T-helper 22 cell (primary cell): ENCODE data around the gene STIM1.
"Not testable (repeated sequence)": the region's sequence is repeated elsewhere in the genome, so short reads cannot be mapped to it uniquely, and the experiment has no call there.

Source experiments
- DNase-seq: peaks from one replicate; pipeline ENCODE4 v3.0.0-alpha.2; 2020; ENCODE audit warnings: low read depth

The STIM1 gene

DNA sequence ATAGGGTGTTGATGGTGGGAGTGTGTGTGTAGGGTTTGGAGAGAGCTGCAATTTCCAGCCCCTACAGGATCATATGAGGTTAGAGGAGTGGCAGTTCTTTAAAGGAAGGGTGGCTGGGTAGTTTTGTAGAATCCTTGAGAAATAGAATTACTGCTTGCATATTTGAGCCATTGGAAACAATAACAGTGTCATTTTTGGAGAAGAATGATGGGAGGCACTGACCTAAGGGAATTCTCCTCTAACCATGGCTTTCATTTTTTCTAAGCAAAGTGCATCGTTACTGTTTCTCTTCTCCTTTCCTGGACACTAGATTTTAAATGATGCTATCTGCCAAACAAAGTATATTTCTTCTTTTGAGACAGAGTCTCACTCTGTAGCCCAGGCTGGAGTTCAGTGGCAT lies 172.3 kb downstream of the STIM1 start:
- DNase-seq: no peak

DNA sequence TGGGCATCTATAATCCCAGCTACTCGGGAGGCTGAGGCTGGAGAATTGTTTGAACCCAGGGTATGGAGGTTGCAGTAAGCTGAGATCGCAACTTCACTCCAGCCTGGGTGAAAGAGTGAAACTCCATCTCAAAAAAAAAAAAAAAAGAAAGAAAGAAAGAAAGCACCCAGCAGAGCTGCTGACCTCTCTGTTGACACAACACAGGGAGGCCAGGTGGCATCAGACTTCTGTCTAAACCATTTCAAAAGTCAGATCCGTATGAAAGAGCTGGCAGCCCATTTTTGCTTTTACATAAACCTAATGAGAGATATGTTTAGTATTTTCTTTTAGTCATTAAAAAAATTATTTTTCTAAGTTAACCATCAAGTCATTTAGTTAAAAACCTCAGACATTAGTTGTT lies 174.7 kb downstream of the STIM1 start:
- no peak for DNase-seq

DNA sequence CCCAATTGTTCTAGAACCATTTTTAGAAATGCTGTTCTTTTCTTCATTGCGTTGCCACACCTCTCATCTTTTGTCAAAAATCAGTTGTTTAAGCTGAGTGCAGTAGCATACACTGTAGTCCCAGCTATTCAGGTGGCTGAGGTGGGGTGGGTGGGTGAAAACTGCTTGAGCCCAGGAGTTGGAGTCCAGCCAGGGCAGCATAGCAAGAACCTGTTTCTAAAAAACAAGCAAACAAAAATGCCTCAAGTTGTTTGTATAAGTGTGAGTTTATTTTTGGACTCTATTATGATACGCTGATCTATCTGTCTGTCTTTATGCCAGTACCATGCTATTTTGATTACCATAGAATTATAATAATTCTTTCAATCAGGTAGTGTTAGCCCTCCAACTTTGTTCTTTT lies 176.6 kb downstream of the STIM1 start:
- DNase-seq: no peak

DNA sequence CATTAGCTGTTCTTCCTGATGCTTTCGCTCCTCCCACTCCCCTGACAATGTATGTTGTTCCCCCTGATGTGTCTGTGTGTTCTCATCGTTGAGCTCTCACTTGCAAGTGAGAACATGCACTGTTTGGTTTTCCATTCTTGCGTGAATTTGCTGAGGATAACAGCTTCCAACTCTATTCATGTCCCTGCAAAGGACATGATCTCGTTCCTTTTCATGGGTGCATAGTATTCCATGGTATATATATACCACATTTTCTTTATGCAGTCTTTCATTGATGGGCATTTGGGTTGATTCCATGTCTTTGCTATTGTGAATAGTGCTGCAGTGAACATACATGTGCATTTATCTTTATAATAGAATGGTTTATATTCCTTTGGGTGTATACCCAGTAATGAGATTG lies 180.5 kb downstream of the STIM1 start:
- no peak for DNase-seq

DNA sequence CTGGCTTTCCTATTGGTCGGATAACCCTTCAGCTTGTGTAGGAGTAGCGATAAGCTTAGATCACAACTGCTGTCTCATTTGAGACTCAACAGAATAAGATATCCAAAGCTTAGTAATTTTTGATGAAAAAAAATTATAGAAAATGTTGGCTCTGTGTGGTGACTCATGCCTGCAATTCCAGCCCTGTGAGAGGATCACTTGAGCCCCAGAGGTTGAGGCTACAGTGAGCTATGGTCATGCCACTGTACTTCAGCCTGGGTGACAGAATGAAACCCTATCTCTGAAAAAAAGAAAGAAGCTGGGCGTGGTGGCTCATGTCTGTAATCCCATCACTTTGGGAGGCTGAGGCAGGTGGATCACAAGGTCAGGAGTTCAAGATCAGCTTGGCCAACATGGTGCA lies 183.5 kb downstream of the STIM1 start:
- no peak for DNase-seq

DNA sequence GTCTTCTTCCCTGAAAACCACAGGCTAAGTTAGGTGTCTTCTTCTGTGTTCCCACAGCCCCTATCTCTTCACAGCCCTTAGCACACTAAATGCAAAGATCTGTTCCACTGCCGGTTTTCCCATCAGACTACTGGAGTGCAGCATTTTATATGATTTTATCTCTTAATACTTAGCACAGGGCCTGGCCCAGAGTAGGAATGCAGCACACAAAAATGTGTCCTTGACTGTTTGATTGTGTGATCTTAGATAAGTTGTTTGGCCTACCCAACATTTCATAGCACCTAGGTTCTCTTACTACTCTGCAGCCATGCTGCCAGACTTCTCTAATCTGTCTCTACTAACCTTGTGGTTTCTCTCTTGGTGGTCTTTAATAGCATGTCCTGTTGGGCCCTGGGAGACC lies 185.0 kb downstream of the STIM1 start:
- no peak for DNase-seq

DNA sequence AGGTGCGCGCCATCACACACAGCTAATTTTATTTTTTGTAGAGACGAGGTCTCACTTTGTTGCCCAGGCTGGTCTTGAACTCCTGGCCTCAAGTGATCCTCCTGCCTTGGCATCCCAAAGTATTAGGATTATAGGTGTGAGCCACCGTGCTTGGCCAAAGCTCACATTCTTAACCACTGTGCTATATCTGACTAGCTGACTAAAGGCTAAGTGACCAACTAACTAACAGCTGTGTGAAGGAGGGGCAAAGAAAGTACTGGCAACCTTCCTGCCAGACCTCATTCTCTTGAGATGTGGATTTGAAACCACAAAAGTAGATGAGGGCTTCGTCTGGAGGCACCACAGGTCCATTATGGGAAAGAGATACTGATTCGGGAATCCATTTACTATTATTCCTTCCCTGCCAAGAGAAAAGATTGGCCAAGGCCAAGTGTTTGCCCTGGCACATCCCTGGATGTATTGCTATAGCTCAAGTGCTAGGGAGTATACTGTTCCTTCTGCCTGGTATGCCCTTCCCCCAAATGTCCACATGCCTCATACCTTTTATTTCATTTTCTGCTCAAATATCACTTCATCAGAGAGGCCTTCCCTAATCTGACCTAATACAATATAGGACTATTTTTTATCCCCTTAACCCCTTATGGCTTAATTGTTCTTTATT lies 186.4 kb downstream of the STIM1 start:
- DNase-seq: no peak

DNA sequence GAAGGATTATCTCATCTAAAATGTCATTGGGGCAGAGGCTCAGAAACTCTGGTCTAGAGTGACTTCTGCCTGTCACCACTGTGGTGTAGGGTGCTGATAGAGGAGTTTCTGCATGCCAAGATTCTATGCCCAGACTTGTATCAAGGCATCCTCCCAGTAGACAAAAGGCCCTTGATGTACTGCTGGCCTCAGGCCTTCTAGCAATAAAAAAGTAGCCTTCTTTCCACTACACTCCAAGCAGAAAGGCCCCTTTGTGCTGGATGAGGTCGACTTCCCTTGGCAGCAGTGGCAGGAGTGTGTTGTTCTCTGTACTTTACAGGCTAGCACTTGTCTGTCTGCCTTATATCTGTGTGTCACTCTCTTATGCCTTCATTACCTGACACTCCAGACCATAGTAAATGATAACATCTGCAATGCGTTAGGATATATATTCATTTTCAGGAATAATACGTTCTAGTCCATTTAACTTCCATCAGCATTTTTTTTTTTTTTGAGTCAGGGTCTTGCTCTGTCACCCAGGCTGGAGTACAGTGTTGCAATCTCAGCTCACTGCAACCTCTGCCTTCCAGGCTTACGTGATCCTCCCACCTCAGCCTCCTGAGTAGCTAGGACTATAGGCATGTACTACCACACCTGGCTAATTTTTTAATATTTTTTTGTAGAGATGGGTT lies 189.6 kb downstream of the STIM1 start:
- DNase-seq: no peak

DNA sequence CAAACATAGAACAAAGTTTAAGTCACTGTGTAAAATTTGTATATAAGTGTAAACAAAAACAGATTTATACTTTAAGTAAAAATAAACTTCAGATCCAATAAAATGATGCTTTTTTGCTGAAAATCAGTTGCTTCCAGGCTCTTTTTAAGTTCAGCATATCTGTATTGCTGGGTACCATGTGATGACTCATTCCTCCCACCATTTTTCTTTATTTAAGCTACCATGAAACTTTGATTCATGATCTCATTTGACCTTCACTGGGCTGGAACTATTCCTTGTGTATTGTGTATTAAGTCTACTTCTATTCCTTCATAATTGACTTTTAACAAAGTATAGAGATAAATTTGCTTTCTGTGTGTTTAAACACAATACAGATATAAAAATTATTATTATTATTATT lies 192.9 kb downstream of the STIM1 start:
- DNase-seq: no peak

DNA sequence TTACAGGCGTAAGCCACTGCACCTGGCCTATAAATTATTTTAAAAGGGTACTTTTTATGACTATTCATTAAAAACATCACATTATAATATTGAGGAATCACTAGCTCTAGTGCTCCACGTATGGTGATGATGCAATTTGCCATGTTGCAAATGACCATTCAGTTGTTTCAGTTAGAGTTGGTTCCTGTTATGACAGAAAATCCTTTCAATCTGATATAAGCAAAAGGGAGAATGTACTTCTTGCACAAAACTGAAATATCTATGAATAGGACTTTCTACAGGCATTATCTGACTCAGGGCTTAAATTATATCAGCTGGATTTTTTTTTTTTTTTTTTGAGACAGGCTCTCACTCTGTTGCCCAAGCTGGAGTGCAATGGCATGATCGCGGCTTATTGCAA lies 193.5 kb downstream of the STIM1 start:
- no peak for DNase-seq

DNA sequence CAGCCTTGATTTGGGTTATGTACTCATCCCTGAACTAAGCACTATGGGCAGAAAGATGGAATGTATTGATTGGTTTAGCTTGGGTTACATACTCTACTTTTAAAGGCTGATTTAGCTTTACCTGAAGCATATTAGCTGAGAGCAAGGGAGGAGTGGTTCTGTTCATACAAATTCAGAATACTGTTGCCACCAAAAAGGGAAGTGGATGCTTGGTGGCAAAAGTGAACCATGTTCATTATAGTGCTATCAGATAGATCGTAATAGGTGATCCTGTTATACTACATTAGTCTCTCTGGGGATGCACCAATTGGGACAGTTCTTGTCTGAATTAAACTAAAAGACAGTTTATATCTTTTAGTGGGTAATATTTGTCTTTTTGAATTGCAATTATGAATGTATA lies 194.7 kb downstream of the STIM1 start:
- DNase-seq: no peak

DNA sequence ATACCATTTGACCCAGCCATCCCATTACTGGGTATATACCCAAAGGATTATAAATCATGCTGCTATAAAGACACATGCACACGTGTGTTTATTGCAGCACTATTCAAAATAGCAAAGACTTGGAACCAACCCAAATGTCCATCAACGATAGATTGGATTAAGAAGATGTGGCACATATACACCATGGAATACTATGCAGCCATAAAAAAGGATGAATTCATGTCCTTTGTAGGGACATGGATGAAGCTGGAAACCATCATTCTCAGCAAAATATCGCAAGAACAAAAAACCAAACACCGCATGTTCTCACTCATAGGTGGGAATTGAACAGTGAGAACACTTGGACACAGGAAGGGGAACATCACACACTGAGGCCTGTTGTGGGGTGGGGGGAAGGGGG lies 197.7 kb downstream of the STIM1 start:
- not testable (repeated sequence) for DNase-seq

DNA sequence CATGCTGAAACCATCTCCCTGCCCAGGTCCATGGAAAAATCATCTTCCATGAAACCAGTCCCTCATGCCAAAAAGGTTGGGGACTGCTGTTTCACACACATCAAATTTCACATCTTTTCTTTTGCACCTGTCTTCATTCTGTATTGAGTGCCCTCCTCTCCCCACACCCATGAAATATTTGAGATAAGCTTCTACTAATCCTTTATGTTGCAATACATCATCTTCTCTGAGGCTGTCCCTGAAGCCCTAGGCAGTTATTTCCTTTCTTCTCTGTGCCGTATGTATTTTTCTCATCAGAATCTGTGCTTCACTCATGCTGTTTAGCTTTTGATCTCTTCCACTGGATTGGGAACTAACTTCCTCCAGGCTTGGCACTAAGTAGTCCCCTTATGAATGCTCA lies 199.2 kb downstream of the STIM1 start:
- no peak for DNase-seq

DNA sequence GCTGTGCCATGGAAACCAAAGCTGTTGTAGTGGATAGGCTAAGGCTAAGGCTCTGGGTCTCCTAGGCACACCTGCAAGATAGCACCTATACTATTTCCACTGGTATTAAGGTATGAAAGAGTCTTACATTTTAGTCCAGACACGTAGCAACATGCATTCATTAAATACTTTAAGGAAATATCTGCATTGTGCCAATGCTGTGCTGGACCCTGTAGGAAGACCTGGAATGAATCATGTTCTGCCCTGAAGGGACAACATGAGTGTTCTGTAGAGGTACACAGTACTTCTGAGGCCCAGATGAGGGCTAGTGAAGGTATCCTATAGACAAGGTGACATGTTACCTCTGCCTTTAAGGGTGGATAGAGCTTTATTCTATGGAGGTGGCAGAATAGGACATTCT lies 204.0 kb downstream of the STIM1 start:
- DNase-seq: no peak

DNA sequence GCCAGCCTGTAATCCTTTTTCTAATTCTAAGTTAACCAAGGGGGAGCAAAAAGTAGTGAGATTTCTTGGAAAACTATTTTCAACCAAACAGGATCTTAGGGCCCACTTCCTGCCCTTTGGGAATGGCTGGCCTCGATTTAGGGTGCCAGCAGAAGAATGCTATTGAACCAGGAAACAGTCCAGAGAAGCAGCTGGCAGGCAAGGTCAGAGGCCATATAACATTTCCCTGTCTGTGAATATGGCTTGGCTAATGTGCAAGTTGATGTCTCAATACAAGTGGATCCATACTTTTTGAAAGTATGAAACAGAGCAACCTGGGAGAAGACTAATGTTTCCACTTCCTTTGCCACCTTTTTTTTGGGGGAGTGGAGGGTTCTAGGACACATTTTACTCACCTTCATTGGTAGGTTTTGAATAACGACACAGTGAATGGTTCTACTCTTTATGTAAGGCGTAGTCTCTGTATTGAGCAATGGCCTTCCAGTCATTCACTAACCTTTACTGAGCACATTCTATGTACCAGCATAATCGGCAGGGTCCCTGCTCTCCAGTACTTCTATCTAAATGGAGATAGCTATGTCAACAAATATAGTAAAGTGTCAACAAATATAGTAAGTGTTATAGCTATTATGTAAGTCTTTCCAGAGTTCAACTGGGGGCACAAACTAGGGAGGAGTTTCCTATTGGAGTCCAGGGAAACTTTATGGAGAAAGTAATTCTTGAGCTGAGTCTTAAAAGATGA lies 204.9 kb downstream of the STIM1 start:
- DNase-seq: no peak

DNA sequence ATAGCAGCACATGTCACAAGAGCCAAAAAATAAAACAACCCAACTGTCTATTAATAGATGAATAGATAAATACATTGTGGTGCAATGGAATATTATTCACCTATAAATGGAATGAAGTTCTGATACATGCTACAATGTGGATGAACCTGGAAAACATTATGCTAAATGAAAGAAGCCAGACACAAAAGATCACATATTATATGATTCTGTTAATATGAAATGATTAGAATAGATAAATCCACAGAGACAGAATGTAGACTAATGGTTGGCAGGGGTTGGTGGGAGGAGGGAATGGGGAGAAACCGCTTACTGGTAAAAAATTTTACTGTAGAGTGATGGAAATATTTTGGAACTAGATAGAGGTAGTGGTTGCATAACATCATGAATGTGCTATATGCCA lies 206.2 kb downstream of the STIM1 start:
- DNase-seq: no peak

DNA sequence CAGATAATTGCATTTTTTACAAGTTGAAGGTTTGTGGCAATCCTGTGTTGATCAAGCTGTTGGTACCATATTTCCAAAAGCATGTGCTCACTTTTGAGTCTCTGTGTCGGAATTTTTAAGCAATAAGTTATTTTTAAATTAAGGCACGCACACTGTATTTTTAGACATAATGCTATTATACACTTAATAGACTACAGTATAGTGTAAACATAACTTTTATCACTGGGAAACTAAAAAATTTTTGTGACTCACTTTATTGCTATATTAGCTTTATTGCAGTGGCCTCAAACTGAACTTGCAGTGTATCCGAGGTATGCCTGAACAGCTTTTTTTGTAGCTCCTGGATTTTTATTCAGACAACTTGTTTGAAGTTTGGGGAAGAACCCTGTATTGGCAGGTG lies 207.9 kb downstream of the STIM1 start:
- no peak for DNase-seq

DNA sequence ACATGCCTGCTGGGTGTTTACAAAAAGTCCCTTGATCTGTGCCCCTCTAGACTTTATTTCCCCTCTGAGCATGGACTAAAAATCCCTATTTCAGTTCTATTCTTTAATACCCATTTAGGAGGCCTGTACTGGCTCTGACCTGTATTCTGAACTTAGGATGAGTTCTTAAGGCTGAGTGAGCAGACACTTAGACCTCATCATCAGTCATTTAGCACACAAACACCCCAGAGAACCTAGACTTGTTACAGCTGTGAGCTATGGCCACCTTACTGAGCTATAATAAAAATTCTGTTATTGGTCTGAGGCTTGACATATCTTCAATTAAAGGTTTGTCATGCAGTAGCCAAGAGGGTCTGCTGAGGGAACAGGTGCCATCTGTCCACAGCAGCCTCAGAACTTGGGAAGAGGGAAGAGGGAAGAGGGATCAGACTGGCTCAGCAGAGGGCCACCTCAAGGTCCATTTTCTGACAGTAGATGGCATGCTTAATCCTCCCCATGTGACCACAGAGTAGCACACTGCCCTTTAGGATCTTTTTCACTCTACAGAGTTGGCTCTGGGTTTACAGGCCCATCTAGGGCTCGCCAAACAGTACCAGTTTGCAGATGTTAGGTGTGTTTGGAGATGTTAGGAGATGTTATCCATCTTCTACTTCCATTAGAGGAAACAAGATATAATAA lies 209.0 kb downstream of the STIM1 start:
- no peak for DNase-seq

DNA sequence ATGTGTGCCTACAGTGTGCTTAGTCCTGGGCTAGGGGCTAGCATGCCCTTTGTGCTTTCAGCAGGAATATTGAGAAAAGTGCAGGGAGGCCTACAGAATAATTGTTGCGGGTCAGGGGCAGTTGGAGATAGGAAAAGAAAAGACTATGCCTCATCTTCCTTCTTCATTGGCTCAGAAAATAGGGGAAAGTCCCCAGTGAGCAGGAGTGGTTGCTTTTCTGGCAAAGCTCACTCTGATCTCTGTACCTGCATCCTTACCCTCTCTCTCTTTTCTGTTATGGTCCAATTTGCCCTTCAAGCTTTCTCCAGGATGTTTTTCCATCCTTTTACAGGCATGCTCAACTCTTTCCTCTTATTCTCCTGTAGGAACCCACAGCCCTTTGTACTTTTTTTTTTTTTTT lies 209.6 kb downstream of the STIM1 start:
- DNase-seq: no peak

DNA sequence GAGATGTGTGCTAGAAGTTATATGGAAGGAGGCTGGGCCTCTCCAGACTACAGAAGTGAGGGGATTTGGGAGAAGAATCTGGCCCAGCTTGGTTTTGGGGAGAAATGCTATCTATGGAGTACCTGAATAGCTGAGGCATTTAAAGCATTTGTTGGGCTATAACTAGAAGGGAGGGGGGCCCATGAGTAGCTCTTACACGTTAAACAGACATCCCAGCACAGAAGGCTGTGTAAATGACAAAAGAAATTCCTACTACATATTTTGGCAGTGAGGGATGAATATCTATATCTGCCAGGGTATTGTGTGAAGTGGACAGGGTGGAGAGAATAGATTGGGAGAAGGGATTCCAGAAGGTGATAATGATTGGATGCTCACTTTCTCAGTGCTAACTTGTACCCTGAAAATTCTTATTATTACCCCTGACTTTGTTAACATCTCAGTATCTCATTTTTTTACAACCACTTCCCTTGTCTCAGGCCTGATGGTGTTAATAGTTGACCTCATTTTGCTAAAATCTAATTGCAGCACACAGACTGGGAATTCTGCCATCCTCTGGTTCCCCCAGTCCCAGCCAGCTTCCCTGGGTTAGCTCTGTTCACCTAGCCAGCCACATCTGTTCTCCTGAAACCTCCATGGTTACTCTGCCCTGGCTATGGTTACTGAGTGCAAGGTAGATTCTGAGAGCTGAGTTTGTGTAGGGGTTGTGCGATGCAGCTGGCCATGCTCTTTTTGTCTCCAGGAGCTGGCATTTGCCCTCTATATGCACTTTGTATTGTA lies 210.3 kb downstream of the STIM1 start:
- DNase-seq: no peak

DNA sequence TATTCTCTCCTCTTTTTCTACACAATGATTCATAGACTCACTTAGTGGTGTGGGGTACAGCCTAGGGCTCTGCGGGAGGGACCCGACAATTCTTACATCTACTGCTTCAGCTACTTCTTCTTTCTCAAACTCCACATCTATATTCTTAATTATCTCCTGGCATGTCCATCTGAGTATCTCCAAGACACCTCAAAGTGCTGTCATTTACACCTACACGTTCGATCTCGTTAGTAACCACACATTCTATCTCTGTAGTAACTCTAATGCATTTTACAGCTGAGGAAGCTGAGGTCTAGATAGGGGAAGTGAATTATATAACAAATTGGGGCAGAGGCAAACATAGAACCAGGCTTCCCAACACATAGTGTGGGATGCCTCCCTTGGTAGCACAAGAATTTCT lies 211.4 kb downstream of the STIM1 start:
- DNase-seq: no peak

DNA sequence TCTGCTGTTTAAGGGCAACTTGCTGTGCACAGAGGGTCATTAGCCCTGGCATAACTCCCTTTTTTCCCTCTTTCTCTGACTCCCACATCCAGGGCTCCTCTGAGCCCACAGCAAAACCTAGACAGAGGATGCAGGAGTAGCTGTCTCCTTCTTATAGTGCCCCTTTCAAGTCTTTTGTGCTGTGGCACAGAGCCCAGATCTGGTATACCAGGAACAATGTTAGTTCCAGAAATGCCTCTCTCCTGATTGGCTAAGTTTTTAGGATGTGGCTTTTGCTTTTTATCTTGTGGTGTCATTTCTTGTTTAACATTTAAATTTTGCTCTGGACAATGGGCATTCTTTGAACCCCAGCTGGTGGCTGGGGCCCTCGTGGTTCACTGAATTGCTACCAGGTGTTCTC lies 213.5 kb downstream of the STIM1 start:
- no peak for DNase-seq
